Neural progenitor cell (in vitro differentiated cells): ENCODE data around the gene TMEM45B.

Source experiments
- EZH2 ChIP-seq: fragments of 200-600 bp; sonication (generic); IDR thresholded peaks from 2 replicates; pipeline ENCODE4 v1.6.1; 2017; ENCODE audit warnings: antibody characterized with exemption, mild to moderate bottlenecking, moderate library complexity
- EZH2phosphoT487 ChIP-seq: fragments of 200-600 bp; sonication (generic); IDR thresholded peaks from 2 replicates; pipeline ENCODE4 v1.6.1; 2017; ENCODE audit warnings: antibody characterized with exemption
- TF ChIP-seq, protein P1 (sequence below): fragments of 200-600 bp; sonication (generic); IDR thresholded peaks from 2 replicates; pipeline ENCODE4 v1.5.1; 2017; ENCODE audit warnings: antibody characterized with exemption, mild to moderate bottlenecking

GRCh38 chr11:129787532-129788155 lies 28.0 kb upstream of the TMEM45B start:
- TF ChIP-seq, protein P1, sequence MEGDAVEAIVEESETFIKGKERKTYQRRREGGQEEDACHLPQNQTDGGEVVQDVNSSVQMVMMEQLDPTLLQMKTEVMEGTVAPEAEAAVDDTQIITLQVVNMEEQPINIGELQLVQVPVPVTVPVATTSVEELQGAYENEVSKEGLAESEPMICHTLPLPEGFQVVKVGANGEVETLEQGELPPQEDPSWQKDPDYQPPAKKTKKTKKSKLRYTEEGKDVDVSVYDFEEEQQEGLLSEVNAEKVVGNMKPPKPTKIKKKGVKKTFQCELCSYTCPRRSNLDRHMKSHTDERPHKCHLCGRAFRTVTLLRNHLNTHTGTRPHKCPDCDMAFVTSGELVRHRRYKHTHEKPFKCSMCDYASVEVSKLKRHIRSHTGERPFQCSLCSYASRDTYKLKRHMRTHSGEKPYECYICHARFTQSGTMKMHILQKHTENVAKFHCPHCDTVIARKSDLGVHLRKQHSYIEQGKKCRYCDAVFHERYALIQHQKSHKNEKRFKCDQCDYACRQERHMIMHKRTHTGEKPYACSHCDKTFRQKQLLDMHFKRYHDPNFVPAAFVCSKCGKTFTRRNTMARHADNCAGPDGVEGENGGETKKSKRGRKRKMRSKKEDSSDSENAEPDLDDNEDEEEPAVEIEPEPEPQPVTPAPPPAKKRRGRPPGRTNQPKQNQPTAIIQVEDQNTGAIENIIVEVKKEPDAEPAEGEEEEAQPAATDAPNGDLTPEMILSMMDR: no peak
- TF ChIP-seq EZH2: no peak
- no peak for TF ChIP-seq EZH2phosphoT487
